Body of pancreas (tissue), 4 donors: Measurements from ENCODE around the gene GNS. TPM values are rescaled to one million over a fixed set of nuclear protein-coding genes. Genes with fewer than 3 reads are reported as not detected.

Experiments
- ATAC-seq: fragments of 150-250 bp; one replicate; pipeline ENCODE4 v1.9.1; 2016
- DNase-seq, 4 donors: peaks; one replicate each; pipeline ENCODE4 v3.0.0-alpha.2; 2019
- H3K27ac ChIP-seq, 4 donors: fragments of 200-600 bp; sonication (generic); 1 replicate in 3 of 4; 2 replicates in 1 of 4; pipeline versions ENCODE4 v1.5.1 to v1.6.1; 2016 to 2019; ENCODE audit warnings: mild to moderate bottlenecking in 1 of 4, mixed read lengths in 1 of 4, moderate library complexity in 1 of 4
- H3K27me3 ChIP-seq, 2 donors: fragments of 200-600 bp; sonication (generic); one replicate each; pipeline ENCODE4 v1.6.0; 2016; ENCODE audit warnings: mild to moderate bottlenecking in 1 of 2
- H3K36me3 ChIP-seq, 2 donors: fragments of 200-600 bp; sonication (generic); replicated peaks in 1 of 2; 2 replicates each; pipeline ENCODE4 v1.5.1; 2016; ENCODE audit warnings: low read depth in 2 of 2; ENCODE audit not compliant: insufficient read depth in 1 of 2
- H3K4me1 ChIP-seq: fragments of 200-600 bp; sonication (generic); one replicate; pipeline ENCODE4 v1.6.0; 2016
- H3K4me3 ChIP-seq, 2 donors: fragments of 200-600 bp; sonication (generic); 1 replicate in 1 of 2; 2 replicates in 1 of 2; pipeline ENCODE4 v1.5.1; 2016 to 2019
- H3K9me3 ChIP-seq, 3 donors: fragments of 200-600 bp; sonication (generic); 1 replicate in 2 of 3; 2 replicates in 1 of 3; pipeline ENCODE4 v1.5.1; 2016
- POLR2A ChIP-seq, 3 donors: fragments of 450-650 bp; IDR thresholded peaks; one replicate each; pipeline ENCODE4 v1.6.1; 2016; ENCODE audit warnings: antibody characterized with exemption in 3 of 3, mild to moderate bottlenecking in 2 of 3
- WGBS, 2 donors: methylation state at CpG; one replicate each; pipeline ENCODE4 v1.1.5; 2017; 5-methylcytosine and 5-hydroxymethylcytosine counted together
- intact Hi-C: fragments of 100-400 bp; cut with DNase I; formaldehyde crosslinking; loops from one replicate; pipeline ENCODE4 v1.15.1; 2023
- total RNA-seq, 2 donors: library from RNA; depleted of rRNA; stranded (reverse); fragments of >200 nt; gene quantifications; one replicate each; pipeline ENCODE4 v1.1.0, GENCODE V29; 2016
- TF ChIP-seq, protein P1 (sequence below), 7 experiments: fragments of 450-650 bp in 4 of 7; fragments of 200-600 bp in 3 of 7; sonication (generic) in 3 of 7; IDR thresholded peaks; one replicate each; pipeline ENCODE4 v1.5.1; 2016 to 2019; ENCODE audit warnings: antibody characterized with exemption in 7 of 7

GNS gene
- total RNA-seq, 2 donors from 2014 or later = 29.3 to 43.1 TPM

DNA sequence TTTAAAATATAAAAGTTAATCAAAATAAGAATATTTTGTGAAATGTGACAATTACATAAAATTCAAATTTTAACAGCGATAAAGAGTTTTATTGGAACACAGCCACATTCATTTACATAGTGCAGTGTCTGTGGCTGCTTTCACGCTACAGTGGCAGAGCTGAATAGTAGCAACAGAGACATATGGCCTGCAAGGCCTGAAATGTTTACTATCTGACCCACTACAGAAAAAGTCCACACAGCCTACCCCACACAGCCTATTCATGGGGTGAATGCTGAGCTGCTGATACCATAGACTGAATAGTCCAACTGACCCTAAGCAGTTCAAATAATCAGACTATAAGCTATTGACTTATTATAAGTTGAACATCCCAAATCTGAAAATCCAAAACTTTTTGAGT lies 13.2 kb downstream of the GNS start:
- H3K27ac ChIP-seq = no peak overlapping the region
- no peaks in the 10 kb centered on the region for H3K27me3 ChIP-seq
- TF ChIP-seq, protein P1, sequence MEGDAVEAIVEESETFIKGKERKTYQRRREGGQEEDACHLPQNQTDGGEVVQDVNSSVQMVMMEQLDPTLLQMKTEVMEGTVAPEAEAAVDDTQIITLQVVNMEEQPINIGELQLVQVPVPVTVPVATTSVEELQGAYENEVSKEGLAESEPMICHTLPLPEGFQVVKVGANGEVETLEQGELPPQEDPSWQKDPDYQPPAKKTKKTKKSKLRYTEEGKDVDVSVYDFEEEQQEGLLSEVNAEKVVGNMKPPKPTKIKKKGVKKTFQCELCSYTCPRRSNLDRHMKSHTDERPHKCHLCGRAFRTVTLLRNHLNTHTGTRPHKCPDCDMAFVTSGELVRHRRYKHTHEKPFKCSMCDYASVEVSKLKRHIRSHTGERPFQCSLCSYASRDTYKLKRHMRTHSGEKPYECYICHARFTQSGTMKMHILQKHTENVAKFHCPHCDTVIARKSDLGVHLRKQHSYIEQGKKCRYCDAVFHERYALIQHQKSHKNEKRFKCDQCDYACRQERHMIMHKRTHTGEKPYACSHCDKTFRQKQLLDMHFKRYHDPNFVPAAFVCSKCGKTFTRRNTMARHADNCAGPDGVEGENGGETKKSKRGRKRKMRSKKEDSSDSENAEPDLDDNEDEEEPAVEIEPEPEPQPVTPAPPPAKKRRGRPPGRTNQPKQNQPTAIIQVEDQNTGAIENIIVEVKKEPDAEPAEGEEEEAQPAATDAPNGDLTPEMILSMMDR (IDR thresholded peaks at IDR 0.05) = no peak
- no peak for TF ChIP-seq POLR2A (IDR thresholded peaks at IDR 0.05)
- intact Hi-C loops = no loop called here
- H3K36me3 ChIP-seq = peaks cover 0 to 3% of the 10 kb centered on the region in 2 donors
- no peak for DNase-seq
- ATAC-seq = no peak
- no peak overlapping the region for H3K4me3 ChIP-seq
- peaks cover 14% of the 10 kb centered on the region for H3K4me1 ChIP-seq
- 85 to 98% methylated on average over 2 of the region's 2 CpGs for WGBS, 2 donors
- H3K9me3 ChIP-seq = no peaks in the 10 kb centered on the region

DNA sequence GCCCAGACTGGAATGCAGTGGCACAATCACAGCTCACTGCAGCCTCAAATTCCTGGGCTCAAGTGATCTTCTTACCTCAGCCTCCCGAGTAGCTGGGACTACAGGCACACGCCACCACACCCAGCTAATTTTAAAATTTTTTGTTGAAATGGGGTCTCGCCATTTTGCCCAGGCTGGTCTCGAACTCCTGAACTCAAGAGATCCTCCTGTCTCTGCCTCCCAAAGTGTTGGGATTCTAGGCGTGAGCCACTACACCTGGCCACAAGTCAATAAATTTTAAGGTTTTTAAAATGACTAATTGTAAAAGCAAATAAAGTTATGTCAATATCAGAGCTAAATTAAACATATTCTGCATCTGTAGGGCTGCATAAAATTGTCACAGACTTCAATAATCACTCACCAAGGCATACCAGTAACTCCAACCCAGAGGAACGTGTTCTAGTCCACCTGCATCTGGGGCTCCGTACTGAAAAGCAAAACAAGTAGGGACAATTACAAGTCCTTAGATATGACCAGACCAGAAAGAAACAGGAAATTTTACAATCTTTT lies 13.9 kb downstream of the GNS start:
- 72 to 78% methylated on average over 7 of the region's 7 CpGs for WGBS, 2 donors
- peak in 2 of 4 donors; percentile 13 to 18 for DNase-seq
- H3K27me3 ChIP-seq = no peaks in the 10 kb centered on the region
- peak overlapping the region in 2 of 4 donors; percentile 53 to 74 for H3K27ac ChIP-seq
- peaks cover 14% of the 10 kb centered on the region for H3K4me1 ChIP-seq
- no peaks in the 10 kb centered on the region for H3K9me3 ChIP-seq
- no peak overlapping the region for H3K4me3 ChIP-seq
- TF ChIP-seq, protein P1 (IDR thresholded peaks at IDR 0.05) = no peak
- no peak for TF ChIP-seq POLR2A (IDR thresholded peaks at IDR 0.05)
- H3K36me3 ChIP-seq = peaks cover 0 to 1% of the 10 kb centered on the region in 2 donors
- ATAC-seq = no peak
- intact Hi-C loops = no loop called here

DNA sequence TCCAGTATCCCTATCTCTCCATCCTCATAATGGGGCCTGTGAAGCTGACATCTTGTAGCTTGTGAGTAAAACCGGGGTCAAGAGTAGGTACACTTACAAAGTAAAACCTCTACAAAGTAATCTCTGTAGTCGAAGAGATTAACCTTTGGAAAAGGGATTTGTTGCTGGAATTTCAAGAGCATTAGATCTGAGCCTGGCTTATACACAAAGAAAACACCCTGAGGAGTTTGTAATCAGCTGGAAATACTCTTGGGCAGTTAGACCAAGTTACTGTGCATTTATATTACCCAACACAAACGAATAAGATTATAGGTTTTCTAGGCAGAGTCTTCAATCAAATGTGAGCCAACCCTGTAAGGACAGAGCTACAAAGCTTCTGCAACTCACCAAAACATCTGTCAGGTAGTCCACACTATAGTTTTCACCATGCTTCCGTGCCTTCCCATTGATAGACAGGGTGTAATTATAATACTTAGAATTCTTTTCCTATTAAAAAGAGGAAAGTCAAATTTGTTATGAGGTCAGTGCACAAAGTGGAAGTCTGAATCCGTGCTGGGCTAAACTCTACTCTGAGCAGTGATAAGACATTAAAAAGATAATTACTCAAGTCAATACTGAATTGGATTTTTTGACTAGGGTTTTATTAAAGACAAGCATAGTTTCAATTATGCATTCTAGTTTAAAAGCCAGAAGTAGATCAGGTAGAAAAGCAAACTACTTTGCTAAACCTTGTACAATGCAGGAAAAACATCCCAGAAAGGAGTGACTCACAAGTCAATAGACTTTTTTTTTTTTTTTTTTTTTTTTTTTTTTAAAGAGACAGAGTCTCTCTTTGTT lies 14.6 kb downstream of the GNS start:
- DNase-seq (no peak), ATAC-seq (peak; percentile 69)
- H3K27me3 ChIP-seq = no peaks in the 10 kb centered on the region
- H3K4me1 ChIP-seq = peaks cover 14% of the 10 kb centered on the region
- H3K4me3 ChIP-seq = no peak overlapping the region
- peak overlapping the region in 3 of 4 donors; percentile 53 to 74 (median 58) for H3K27ac ChIP-seq
- 52 to 54% methylated on average over 5 of the region's 5 CpGs for WGBS, 2 donors
- no peaks in the 10 kb centered on the region for H3K9me3 ChIP-seq
- intact Hi-C loops = no loop called here
- H3K36me3 ChIP-seq = no peaks in the 10 kb centered on the region
- TF ChIP-seq, protein P1 (IDR thresholded peaks at IDR 0.05) = no peak
- TF ChIP-seq POLR2A (IDR thresholded peaks at IDR 0.05) = no peak

DNA sequence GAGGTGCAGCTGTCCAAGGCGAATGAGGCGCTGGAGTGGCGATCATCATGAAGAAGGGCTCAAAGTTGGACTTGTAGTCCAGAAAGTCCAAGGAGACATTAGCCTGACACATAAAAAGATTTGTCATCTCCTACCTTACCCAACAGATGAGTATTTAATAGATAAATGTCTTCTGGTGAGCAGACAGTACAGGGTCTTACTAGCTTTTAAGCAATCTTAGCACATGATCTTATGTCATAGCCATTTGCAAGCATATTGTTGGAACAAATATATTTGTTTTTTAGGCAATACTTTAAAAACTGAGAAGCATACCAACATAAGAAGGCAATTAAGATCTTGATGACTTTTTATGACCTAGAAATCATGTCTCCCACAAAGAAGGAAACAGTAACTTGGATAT lies 16.0 kb downstream of the GNS start:
- no peak for TF ChIP-seq POLR2A (IDR thresholded peaks at IDR 0.05)
- TF ChIP-seq, protein P1 (IDR thresholded peaks at IDR 0.05) = no peak
- H3K4me3 ChIP-seq = no peak overlapping the region
- peaks cover 0 to 7% of the 10 kb centered on the region in 2 donors for H3K36me3 ChIP-seq
- no peak overlapping the region for H3K27ac ChIP-seq
- no peaks in the 10 kb centered on the region for H3K27me3 ChIP-seq
- H3K9me3 ChIP-seq = no peaks in the 10 kb centered on the region
- WGBS, 2 donors = 100% methylated on average over 3 of the region's 3 CpGs
- intact Hi-C loops = no loop called here
- DNase-seq (no peak), ATAC-seq (no peak)
- peaks cover 14% of the 10 kb centered on the region for H3K4me1 ChIP-seq
